Measurements from ENCODE around the gene CRYGB.

The CRYGB gene

DNA sequence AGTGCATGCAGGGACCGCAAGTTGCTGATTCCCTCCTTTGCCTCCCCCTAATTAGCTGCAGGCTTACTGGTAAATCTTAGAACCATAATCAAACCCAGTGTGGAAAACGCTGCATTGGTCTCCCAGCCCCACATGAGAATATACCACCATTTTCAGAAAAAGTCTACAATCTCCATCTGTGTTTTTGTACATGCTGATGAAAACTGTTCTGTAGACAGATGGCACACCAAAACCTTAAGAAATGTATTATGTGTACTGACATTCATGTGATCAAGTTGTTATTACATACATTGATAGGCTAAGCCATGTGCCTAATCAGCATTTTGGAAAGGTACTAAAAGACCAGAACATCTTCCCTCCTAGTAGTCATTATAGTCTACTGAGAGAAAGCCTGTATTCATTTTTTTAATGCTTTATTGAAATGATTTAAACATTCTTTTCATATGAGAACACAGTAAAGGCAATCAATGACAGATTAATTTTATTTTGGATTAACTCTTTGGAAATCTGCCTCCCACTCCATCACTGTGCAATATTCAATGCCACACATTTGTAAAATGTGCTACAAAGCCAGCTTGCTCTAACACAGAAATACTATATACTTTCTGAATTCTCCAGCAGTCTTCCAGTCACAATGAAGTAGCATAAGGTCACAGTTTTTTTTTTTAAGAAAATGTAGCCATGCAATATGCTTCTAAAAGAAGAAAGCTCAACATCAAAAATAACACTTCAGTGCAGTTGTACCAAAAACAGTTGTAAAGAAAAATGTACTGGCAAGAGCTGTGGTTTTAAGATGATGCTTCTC lies 19.2 kb upstream of the CRYGB start:
- no peaks in the 10 kb centered on the region for H3K36me3 ChIP-seq (ENCODE audit: insufficient read depth, low read length)
- H3K9me3 ChIP-seq (ENCODE audit: insufficient read depth, low read depth, low read length) = no peaks in the 10 kb centered on the region
- H3K27me3 ChIP-seq (ENCODE audit: insufficient read depth, low read length, poor library complexity, severe bottlenecking) = no peaks in the 10 kb centered on the region
- TF ChIP-seq, protein P1, sequence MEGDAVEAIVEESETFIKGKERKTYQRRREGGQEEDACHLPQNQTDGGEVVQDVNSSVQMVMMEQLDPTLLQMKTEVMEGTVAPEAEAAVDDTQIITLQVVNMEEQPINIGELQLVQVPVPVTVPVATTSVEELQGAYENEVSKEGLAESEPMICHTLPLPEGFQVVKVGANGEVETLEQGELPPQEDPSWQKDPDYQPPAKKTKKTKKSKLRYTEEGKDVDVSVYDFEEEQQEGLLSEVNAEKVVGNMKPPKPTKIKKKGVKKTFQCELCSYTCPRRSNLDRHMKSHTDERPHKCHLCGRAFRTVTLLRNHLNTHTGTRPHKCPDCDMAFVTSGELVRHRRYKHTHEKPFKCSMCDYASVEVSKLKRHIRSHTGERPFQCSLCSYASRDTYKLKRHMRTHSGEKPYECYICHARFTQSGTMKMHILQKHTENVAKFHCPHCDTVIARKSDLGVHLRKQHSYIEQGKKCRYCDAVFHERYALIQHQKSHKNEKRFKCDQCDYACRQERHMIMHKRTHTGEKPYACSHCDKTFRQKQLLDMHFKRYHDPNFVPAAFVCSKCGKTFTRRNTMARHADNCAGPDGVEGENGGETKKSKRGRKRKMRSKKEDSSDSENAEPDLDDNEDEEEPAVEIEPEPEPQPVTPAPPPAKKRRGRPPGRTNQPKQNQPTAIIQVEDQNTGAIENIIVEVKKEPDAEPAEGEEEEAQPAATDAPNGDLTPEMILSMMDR (conservative IDR thresholded peaks at IDR 0.05; ENCODE audit: low read length) = no peak
- no peak for TF ChIP-seq EZH2phosphoT487 (IDR thresholded peaks at IDR 0.05; ENCODE audit: borderline replicate concordance)
- H3K4me3 ChIP-seq (ENCODE audit: low read length, poor library complexity, severe bottlenecking) = no peak overlapping the region
- H3K4me1 ChIP-seq (ENCODE audit: insufficient read depth, low read length, poor library complexity, severe bottlenecking) = no peaks in the 10 kb centered on the region
- H3K9ac ChIP-seq (ENCODE audit: low read depth, low read length, poor library complexity, severe bottlenecking) = no peak overlapping the region
- no peak overlapping the region for H3K4me2 ChIP-seq (ENCODE audit: low read depth, low read length, poor library complexity, severe bottlenecking)
- no peaks in the 10 kb centered on the region for H3F3A ChIP-seq (ENCODE audit: low read depth)
- H3K79me2 ChIP-seq (ENCODE audit: insufficient read depth, low read length) = no peaks in the 10 kb centered on the region
- H4K20me1 ChIP-seq (ENCODE audit: insufficient read depth, low read length, poor library complexity, severe bottlenecking) = no peaks in the 10 kb centered on the region
- no peak overlapping the region for H2AFZ ChIP-seq (ENCODE audit: low read length)
- no peaks in the 10 kb centered on the region for H3K9me2 ChIP-seq (replicated peaks; ENCODE audit: low read depth, low read length)

DNA sequence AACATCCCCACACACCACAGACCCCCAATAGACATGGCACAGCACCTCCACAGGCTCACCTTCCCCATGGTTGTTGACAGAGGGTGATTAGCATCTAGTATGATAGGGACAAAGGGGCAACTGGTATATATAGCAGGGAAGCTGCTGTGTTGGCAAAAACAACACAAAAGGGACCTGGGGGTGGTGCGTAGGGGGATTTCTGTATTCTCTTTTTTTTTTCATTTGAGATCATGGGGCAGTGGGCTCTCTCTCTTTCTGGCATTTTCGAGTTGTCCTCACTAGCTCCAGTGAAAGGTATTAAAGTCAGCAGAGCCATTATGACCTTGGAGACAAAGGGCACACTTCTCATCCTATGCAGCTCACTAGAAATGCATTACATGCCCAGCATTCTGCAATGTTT lies 17.5 kb upstream of the CRYGB start, which contains the start of gene CRYGA:
Gene CRYGA, minus strand, starts transcription at position 101 of the 400 bp plus-strand sequence. Its CDS starts 33 bp downstream, at position 68.
- Histone ChIP-seq H3F3A (ENCODE audit: low read depth) (no peaks in the 10 kb centered on the region), H4K20me1 (ENCODE audit: insufficient read depth, low read length, poor library complexity, severe bottlenecking) (no peaks in the 10 kb centered on the region), H3K9me2 (replicated peaks; ENCODE audit: low read depth, low read length) (no peaks in the 10 kb centered on the region), H3K27me3 (ENCODE audit: insufficient read depth, low read length, poor library complexity, severe bottlenecking) (no peaks in the 10 kb centered on the region), H2AFZ (ENCODE audit: low read length) (no peak within 1 kb of the TSS; the same call in 1 of the 2 replicates), H3K9me3 (ENCODE audit: insufficient read depth, low read depth, low read length) (no peaks in the 10 kb centered on the region), H3K36me3 (ENCODE audit: insufficient read depth, low read length) (no peaks in the 10 kb centered on the region), H3K79me2 (ENCODE audit: insufficient read depth, low read length) (no peaks in the 10 kb centered on the region), H3K4me1 (ENCODE audit: insufficient read depth, low read length, poor library complexity, severe bottlenecking) (no peaks in the 10 kb centered on the region), H3K4me2 (ENCODE audit: low read depth, low read length, poor library complexity, severe bottlenecking) (no peak within 1 kb of the TSS), H3K4me3 (ENCODE audit: low read length, poor library complexity, severe bottlenecking) (no peak within 1 kb of the TSS), H3K9ac (ENCODE audit: low read depth, low read length, poor library complexity, severe bottlenecking) (no peak within 1 kb of the TSS)
- TF ChIP-seq EZH2phosphoT487 (IDR thresholded peaks at IDR 0.05; ENCODE audit: borderline replicate concordance) = no peak
- TF ChIP-seq, protein P1 (conservative IDR thresholded peaks at IDR 0.05; ENCODE audit: low read length) = no peak

DNA sequence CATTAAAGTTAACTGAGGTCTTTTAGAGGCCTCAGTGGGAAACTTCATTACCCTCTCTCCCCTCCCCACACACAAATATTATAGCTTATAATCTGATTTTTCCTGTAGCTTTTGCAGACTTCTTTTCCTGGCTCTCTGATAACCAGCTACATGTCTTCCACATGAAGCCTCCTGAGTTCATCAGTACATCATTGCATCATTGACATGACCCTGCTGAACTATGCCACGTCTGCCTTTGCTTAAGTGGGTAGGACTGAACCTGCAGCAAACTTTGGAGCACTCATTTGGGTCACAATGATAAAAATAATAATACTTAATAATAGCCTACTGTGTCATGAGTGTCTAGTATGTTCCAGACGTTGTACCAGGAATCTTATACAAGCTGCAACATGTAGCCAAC lies 10.5 kb upstream of the CRYGB start:
- Histone ChIP-seq H3K9me2 (replicated peaks; ENCODE audit: low read depth, low read length) (no peaks in the 10 kb centered on the region), H3F3A (ENCODE audit: low read depth) (no peaks in the 10 kb centered on the region), H3K4me3 (ENCODE audit: low read length, poor library complexity, severe bottlenecking) (no peak overlapping the region), H2AFZ (ENCODE audit: low read length) (no peak overlapping the region), H3K27me3 (ENCODE audit: insufficient read depth, low read length, poor library complexity, severe bottlenecking) (no peaks in the 10 kb centered on the region), H3K9ac (ENCODE audit: low read depth, low read length, poor library complexity, severe bottlenecking) (no peak overlapping the region), H3K4me2 (ENCODE audit: low read depth, low read length, poor library complexity, severe bottlenecking) (no peak overlapping the region), H3K4me1 (ENCODE audit: insufficient read depth, low read length, poor library complexity, severe bottlenecking) (no peaks in the 10 kb centered on the region), H4K20me1 (ENCODE audit: insufficient read depth, low read length, poor library complexity, severe bottlenecking) (no peaks in the 10 kb centered on the region), H3K79me2 (ENCODE audit: insufficient read depth, low read length) (no peaks in the 10 kb centered on the region), H3K36me3 (ENCODE audit: insufficient read depth, low read length) (no peaks in the 10 kb centered on the region), H3K9me3 (ENCODE audit: insufficient read depth, low read depth, low read length) (peaks cover 5% of the 10 kb centered on the region; the same call in 1 of the 2 replicates)
- TF ChIP-seq EZH2phosphoT487 (IDR thresholded peaks at IDR 0.05; ENCODE audit: borderline replicate concordance) = no peak
- TF ChIP-seq, protein P1 (conservative IDR thresholded peaks at IDR 0.05; ENCODE audit: low read length) = no peak

All from Loucy (cell line).